Activated B cell treated with CpG ODN at 0.5 μM for 24 hours (primary cell): ENCODE data around the gene TBC1D8. TPM values are rescaled to one million over a fixed set of nuclear protein-coding genes. Genes with fewer than 3 reads are reported as not detected.

Experiments
- ATAC-seq: fragments of 200-7000 bp; cut with Tn5 transposase; one replicate; pipeline ENCODE4 v1.10.0; 2021; ENCODE audit warnings: low read depth, mild to moderate bottlenecking, moderate library complexity
- CTCF ChIA-PET: fragments of 350-600 bp; sonication (Branson Sonifier 250); formaldehyde crosslinking; loops from one replicate; lab custom pipeline; 2021; ENCODE audit warnings: antibody characterized with exemption; lab: Charles Lee
- POLR2A ChIA-PET: fragments of 350-600 bp; sonication (Branson Sonifier 250); formaldehyde crosslinking; loops from one replicate; lab custom pipeline; 2021; ENCODE audit warnings: antibody characterized with exemption; lab: Charles Lee
- DNase-seq: peaks from one replicate; pipeline ENCODE4 v3.0.0; 2022
- H3K27ac Mint-ChIP-seq: one replicate; pipeline ENCODE4 v1.8.0; 2020; ENCODE audit warnings: mixed read lengths
- H3K27me3 Mint-ChIP-seq: one replicate; pipeline ENCODE4 v1.8.0; 2021; ENCODE audit warnings: mixed read lengths
- H3K36me3 Mint-ChIP-seq: one replicate; pipeline ENCODE4 v1.8.0; 2021; ENCODE audit warnings: low read depth, mixed read lengths
- H3K4me1 Mint-ChIP-seq: one replicate; pipeline ENCODE4 v1.8.0; 2021; ENCODE audit warnings: mixed read lengths
- H3K4me3 Mint-ChIP-seq: one replicate; pipeline ENCODE4 v1.8.0; 2020; ENCODE audit warnings: mild to moderate bottlenecking, mixed read lengths
- H3K9me3 Mint-ChIP-seq: one replicate; pipeline ENCODE4 v1.8.0; 2020; ENCODE audit warnings: mixed read lengths
- CTCF ChIP-seq: fragments of 200-600 bp; IDR thresholded peaks from one replicate; pipeline ENCODE4 v1.8.0; 2022; ENCODE audit warnings: antibody characterized with exemption, mild to moderate bottlenecking
- intact Hi-C: fragments of 100-400 bp; cut with micrococcal nuclease; formaldehyde crosslinking; loops from one replicate; pipeline ENCODE4 v1.15.1; 2024
- total RNA-seq: library from RNA; stranded (reverse); gene quantifications from 2 replicates; pipeline ENCODE4 v1.2.3, GENCODE V29; 2022

The TBC1D8 gene
- total RNA-seq, 1 donor from 2014 or later: 4.7 TPM

GRCh38 chr2:100960688-100961087 lies 190.5 kb downstream of the TBC1D8 start:
- ChIA-PET POLR2A (no interaction called here), CTCF (no interaction called here)
- intact Hi-C loops: no loop called here
- Mint-ChIP-seq H3K27me3 (peaks cover 17% of the 10 kb centered on the region), H3K36me3 (no peaks in the 10 kb centered on the region), H3K27ac (no peak overlapping the region), H3K4me1 (no peaks in the 10 kb centered on the region), H3K4me3 (no peak overlapping the region), H3K9me3 (peaks cover 2% of the 10 kb centered on the region)
- TF ChIP-seq CTCF: no peak
- DNase-seq (no peak), ATAC-seq (no peak)

- no peak for TF ChIP-seq CTCF
- ChIA-PET POLR2A (no interaction called here), CTCF (no interaction called here)
- Mint-ChIP-seq H3K4me1 (no peaks in the 10 kb centered on the region), H3K27me3 (peaks cover 17% of the 10 kb centered on the region), H3K9me3 (peaks cover 2% of the 10 kb centered on the region), H3K27ac (no peak overlapping the region), H3K36me3 (no peaks in the 10 kb centered on the region), H3K4me3 (no peak overlapping the region)
- DNase-seq (no peak), ATAC-seq (no peak)
- intact Hi-C loops: no loop called here
These were observed 191.8 kb downstream of the TBC1D8 start for GRCh38 chr2:100959225-100959880.

GRCh38 chr2:100957996-100958653 lies 193.1 kb downstream of the TBC1D8 start:
- peaks cover 2% of the 10 kb centered on the region for H3K9me3 Mint-ChIP-seq
- ATAC-seq (no peak), DNase-seq (no peak)
- CTCF ChIA-PET: no interaction called here
- intact Hi-C loops: no loop called here
- no peak overlapping the region for H3K27ac Mint-ChIP-seq
- no peak overlapping the region for H3K4me3 Mint-ChIP-seq
- peaks cover 17% of the 10 kb centered on the region for H3K27me3 Mint-ChIP-seq
- no peaks in the 10 kb centered on the region for H3K36me3 Mint-ChIP-seq
- POLR2A ChIA-PET: no interaction called here
- no peak for TF ChIP-seq CTCF
- H3K4me1 Mint-ChIP-seq: no peaks in the 10 kb centered on the region

Other genes with a start within 250 kb of the TBC1D8 start
- gene RPL31, start 149.1 kb downstream of the TBC1D8 start, total RNA-seq: 1,828 and 2,370 TPM in 2 replicates
- gene CNOT11, start 101.5 kb upstream of the TBC1D8 start, total RNA-seq: 50.8 and 59.7 TPM in 2 replicates
- 39.6 and 48.3 TPM in 2 replicates for gene RNF149, start 157.3 kb upstream of the TBC1D8 start, total RNA-seq
- not detected in 2 replicates for gene CREG2, start 236.1 kb upstream of the TBC1D8 start, total RNA-seq